Kidney epithelial cell (primary cell): Measurements from ENCODE around the gene ALK. TPM values are rescaled to one million over a fixed set of nuclear protein-coding genes. Genes with fewer than 3 reads are reported as not detected.

Experiments
- DNase-seq: peaks from one replicate; pipeline ENCODE4 v3.0.0-alpha.2; 2010; ENCODE audit warnings: low read depth
- H3K27me3 ChIP-seq: 2 replicates; pipeline ENCODE4 v1.6.0; 2011; ENCODE audit warnings: low read length; ENCODE audit not compliant: control insufficient read depth, insufficient read depth
- H3K36me3 ChIP-seq: 2 replicates; pipeline ENCODE4 v1.5.1; 2011; ENCODE audit warnings: low read length; ENCODE audit not compliant: control insufficient read depth, insufficient read depth
- H3K4me3 ChIP-seq: 2 replicates; pipeline ENCODE4 v1.5.1; 2011; ENCODE audit warnings: low read depth, mild to moderate bottlenecking, control low read depth, low read length
- total RNA-seq: library from RNA; depleted of rRNA; stranded (reverse); fragments of >200 nt; gene quantifications from 2 replicates; pipeline ENCODE4 v1.2.3, GENCODE V29; 2015
- TF ChIP-seq, protein P1 (sequence below): IDR thresholded peaks from 2 replicates; pipeline ENCODE4 v1.5.1; 2011; ENCODE audit warnings: mild to moderate bottlenecking, moderate library complexity, low read length, control low read depth, inconsistent platforms; ENCODE audit not compliant: insufficient read depth, poor library complexity, severe bottlenecking

Gene ALK
- total RNA-seq = not detected in 2 replicates

- Histone ChIP-seq H3K36me3 (no peaks in the 10 kb centered on the region), H3K27me3 (peaks cover 41% of the 10 kb centered on the region), H3K4me3 (peak within 1 kb of the TSS; percentile 22)
- TF ChIP-seq, protein P1, sequence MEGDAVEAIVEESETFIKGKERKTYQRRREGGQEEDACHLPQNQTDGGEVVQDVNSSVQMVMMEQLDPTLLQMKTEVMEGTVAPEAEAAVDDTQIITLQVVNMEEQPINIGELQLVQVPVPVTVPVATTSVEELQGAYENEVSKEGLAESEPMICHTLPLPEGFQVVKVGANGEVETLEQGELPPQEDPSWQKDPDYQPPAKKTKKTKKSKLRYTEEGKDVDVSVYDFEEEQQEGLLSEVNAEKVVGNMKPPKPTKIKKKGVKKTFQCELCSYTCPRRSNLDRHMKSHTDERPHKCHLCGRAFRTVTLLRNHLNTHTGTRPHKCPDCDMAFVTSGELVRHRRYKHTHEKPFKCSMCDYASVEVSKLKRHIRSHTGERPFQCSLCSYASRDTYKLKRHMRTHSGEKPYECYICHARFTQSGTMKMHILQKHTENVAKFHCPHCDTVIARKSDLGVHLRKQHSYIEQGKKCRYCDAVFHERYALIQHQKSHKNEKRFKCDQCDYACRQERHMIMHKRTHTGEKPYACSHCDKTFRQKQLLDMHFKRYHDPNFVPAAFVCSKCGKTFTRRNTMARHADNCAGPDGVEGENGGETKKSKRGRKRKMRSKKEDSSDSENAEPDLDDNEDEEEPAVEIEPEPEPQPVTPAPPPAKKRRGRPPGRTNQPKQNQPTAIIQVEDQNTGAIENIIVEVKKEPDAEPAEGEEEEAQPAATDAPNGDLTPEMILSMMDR = no peak
- peak; percentile 64 for DNase-seq
Observed at GRCh38 chr2:29921560-29921915, at the start of gene ALK. ALK (minus strand) TSS chr2:29921586; CDS start chr2:29920659, 927 bp downstream.

- DNase-seq = no peak
- H3K36me3 ChIP-seq = no peaks in the 10 kb centered on the region
- TF ChIP-seq, protein P1 = no peak
- peaks cover 9% of the 10 kb centered on the region for H3K27me3 ChIP-seq
- H3K4me3 ChIP-seq = no peak overlapping the region
Observed at GRCh38 chr2:29966266-29966665, 44.9 kb upstream of the ALK start.

GRCh38 chr2:29963972-29964570 is 42.7 kb upstream of the ALK start:
- TF ChIP-seq, protein P1 = no peak
- H3K4me3 ChIP-seq = no peak overlapping the region
- H3K36me3 ChIP-seq = no peaks in the 10 kb centered on the region
- DNase-seq = no peak
- peaks cover 7% of the 10 kb centered on the region for H3K27me3 ChIP-seq

GRCh38 chr2:29962922-29963321 is 41.5 kb upstream of the ALK start:
- H3K36me3 ChIP-seq = no peaks in the 10 kb centered on the region
- TF ChIP-seq, protein P1 = no peak
- peaks cover 4% of the 10 kb centered on the region for H3K27me3 ChIP-seq

DNA sequence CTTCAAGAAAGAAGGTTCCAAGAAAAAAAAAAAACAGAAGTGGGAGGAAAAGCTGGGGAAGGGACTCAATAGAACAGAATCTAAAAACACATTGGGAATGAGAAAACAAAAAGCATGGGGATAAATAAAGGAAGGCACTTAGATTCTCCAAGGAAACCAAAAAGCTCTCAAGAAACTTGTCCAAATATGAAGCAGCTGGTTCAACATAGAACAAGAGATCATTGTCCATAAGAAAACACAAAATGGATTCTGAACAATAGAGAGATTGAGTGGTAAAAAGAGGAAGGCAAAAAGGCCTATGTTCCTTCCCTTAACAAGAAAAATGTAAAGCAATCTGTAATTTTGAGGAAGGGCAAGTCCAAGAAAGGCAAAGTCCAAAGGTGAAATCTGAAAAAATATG is 32.9 kb upstream of the ALK start:
- H3K27me3 ChIP-seq = no peaks in the 10 kb centered on the region
- DNase-seq = no peak
- TF ChIP-seq, protein P1 = no peak

More at GRCh38 chr2:29962922-29963321, 41.5 kb upstream of the ALK start:
- no peak overlapping the region for H3K4me3 ChIP-seq
- no peak for DNase-seq

DNA sequence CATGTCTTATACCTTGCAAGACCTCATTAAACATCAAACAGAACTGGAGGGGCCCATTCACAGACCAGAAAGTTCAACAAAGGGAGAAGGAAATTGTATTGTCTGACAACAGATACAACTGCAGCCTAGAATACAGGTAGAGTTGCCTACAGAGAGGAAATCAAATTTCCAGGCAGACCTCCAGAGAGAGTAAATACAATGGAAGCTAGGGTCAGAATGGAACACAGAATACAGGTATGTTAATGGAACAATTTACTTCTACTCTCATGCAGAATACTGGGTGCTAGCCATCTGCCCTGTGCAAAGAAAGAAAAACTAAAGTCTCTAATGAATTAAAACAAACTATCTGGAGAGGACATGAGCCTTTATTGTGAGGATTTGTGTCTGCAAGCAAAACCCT is 31.6 kb upstream of the ALK start:
- Histone ChIP-seq H3K4me3 (no peak overlapping the region), H3K36me3 (no peaks in the 10 kb centered on the region), H3K27me3 (no peaks in the 10 kb centered on the region)
- DNase-seq = no peak
- TF ChIP-seq, protein P1 = no peak

More for the DNA sequence above, 32.9 kb upstream of the ALK start:
- Histone ChIP-seq H3K36me3 (no peaks in the 10 kb centered on the region), H3K4me3 (no peak overlapping the region)
